GM19324 (cell line): ENCODE measurements around the gene MAP3K12.
"Not testable (repeated sequence)": the region's sequence is repeated elsewhere in the genome, so short reads cannot be mapped to it uniquely, and the experiment has no call there.

Experiments used
- ATAC-seq: cut with Tn5 transposase; IDR thresholded peaks from one replicate; pipeline ENCODE4 v1.9.1; 2021; ENCODE audit warnings: mild to moderate bottlenecking, moderate library complexity; ENCODE audit not compliant: unreplicated experiment, low FRiP score

Gene MAP3K12

GRCh38 chr12:53493610-53494391 lies 5.5 kb downstream of the MAP3K12 start:
- ATAC-seq: no peak

- ATAC-seq: peak; percentile 89
Observed at GRCh38 chr12:53492830-53493609, 6.2 kb downstream of the MAP3K12 start.

GRCh38 chr12:53492188-53492587 lies 7.1 kb downstream of the MAP3K12 start:
- ATAC-seq: no peak

- ATAC-seq: no peak
Observed at GRCh38 chr12:53489242-53489864, 9.9 kb downstream of the MAP3K12 start.

- ATAC-seq: no peak
Observed at GRCh38 chr12:53486736-53487487, 12.3 kb downstream of the MAP3K12 start.

- no peak for ATAC-seq
Observed at GRCh38 chr12:53485955-53486735, 13.1 kb downstream of the MAP3K12 start.

GRCh38 chr12:53484686-53485575 lies 14.3 kb downstream of the MAP3K12 start:
- ATAC-seq: no peak

GRCh38 chr12:53483979-53484377 lies 15.3 kb downstream of the MAP3K12 start:
- ATAC-seq: no peak

- ATAC-seq: no peak
Observed at GRCh38 chr12:53483225-53483978, 15.9 kb downstream of the MAP3K12 start.

GRCh38 chr12:53482626-53483168 lies 16.6 kb downstream of the MAP3K12 start:
- ATAC-seq: no peak

- no peak for ATAC-seq
Observed at GRCh38 chr12:53481939-53482586, 17.2 kb downstream of the MAP3K12 start.

- ATAC-seq: not testable (repeated sequence)
Observed at GRCh38 chr12:53481458-53481857, 17.8 kb downstream of the MAP3K12 start.

- no peak for ATAC-seq
Observed at GRCh38 chr12:53480491-53481442, 18.5 kb downstream of the MAP3K12 start.

- no peak for ATAC-seq
Observed at GRCh38 chr12:53479331-53479730, 19.9 kb downstream of the MAP3K12 start.

GRCh38 chr12:53478865-53479264 lies 20.4 kb downstream of the MAP3K12 start:
- ATAC-seq: no peak

- ATAC-seq: no peak
Observed at GRCh38 chr12:53476769-53477209, 22.5 kb downstream of the MAP3K12 start.
